ENCODE data around the gene DGLUCY. TPM values are rescaled to one million over a fixed set of nuclear protein-coding genes. Genes with fewer than 3 reads are reported as not detected.

DGLUCY gene, protein sequence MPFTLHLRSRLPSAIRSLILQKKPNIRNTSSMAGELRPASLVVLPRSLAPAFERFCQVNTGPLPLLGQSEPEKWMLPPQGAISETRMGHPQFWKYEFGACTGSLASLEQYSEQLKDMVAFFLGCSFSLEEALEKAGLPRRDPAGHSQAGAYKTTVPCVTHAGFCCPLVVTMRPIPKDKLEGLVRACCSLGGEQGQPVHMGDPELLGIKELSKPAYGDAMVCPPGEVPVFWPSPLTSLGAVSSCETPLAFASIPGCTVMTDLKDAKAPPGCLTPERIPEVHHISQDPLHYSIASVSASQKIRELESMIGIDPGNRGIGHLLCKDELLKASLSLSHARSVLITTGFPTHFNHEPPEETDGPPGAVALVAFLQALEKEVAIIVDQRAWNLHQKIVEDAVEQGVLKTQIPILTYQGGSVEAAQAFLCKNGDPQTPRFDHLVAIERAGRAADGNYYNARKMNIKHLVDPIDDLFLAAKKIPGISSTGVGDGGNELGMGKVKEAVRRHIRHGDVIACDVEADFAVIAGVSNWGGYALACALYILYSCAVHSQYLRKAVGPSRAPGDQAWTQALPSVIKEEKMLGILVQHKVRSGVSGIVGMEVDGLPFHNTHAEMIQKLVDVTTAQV
- 16.1 and 22.9 TPM in 2 replicates for total RNA-seq (2014; rRNA removed; shearing (Covaris generic))

GRCh38 chr14:91113829-91114078 lies at the start of gene DGLUCY:
Gene DGLUCY, plus strand, starts transcription at chr14:91114073. Its CDS starts 46,222 bp downstream, at chr14:91160295.

GRCh38 chr14:91244501-91244901 lies 130.6 kb downstream of the DGLUCY start, which contains the start of gene GPR68:
Gene GPR68, minus strand, starts transcription at chr14:91244704. Its CDS starts 9,654 bp downstream, at chr14:91235050.

Small RNAs within 50 kb of the gene (small RNA-seq; reads per million reads assigned to genes)
- gene RNU7-30P (not detected), gene SNORA11B (0.67 reads per million, percentile 39 among the genes with 10 or more reads in this experiment)

Other genes with a start within 250 kb of the DGLUCY start
- 7.1 and 9.0 TPM in 2 replicates for gene RPS6KA5, start 53.4 kb upstream of the DGLUCY start, total RNA-seq (2014; rRNA removed; shearing (Covaris generic))
- gene GPR68, start 130.6 kb downstream of the DGLUCY start, total RNA-seq (2014; rRNA removed; shearing (Covaris generic)), result not detected in 2 replicates

Data from A375 (cell line).